ENCODE data around the gene TBC1D22A. TPM values are rescaled to one million over a fixed set of nuclear protein-coding genes. Genes with fewer than 3 reads are reported as not detected.
"Not testable (repeated sequence)": the region's sequence is repeated elsewhere in the genome, so short reads cannot be mapped to it uniquely, and the experiment has no call there.

TBC1D22A gene
- total RNA-seq, 4 donors from 2014 or later: 18.8 to 25.2 (median 23.1) TPM

DNA sequence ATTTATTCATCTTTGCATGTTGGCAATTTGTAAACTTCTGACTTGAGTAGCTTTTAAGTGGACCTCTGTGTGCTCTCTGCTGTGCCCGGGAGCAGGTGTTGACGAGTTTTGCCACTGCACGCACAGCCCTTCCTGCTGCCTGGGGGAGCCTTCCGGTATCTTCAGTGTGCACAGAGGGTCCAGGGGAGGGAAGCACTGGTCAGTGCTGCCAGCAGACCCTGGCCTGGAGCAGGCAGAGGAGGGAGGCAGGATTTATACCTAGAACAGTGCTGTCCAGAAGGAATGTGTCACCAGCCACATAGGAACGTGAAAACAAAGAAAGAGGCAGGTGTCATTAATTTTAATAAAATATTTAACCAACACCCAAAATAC, 403.6 kb downstream of the TBC1D22A start:
- Histone ChIP-seq H3K36me3 (peaks cover 0 to 4% of the 10 kb centered on the region in 2 donors), H3K27me3 (no peaks in the 10 kb centered on the region), H3K4me1 (no peaks in the 10 kb centered on the region), H3K9me3 (no peaks in the 10 kb centered on the region), H3K4me3 (no peak overlapping the region), H3K27ac (no peak overlapping the region)
- intact Hi-C loops (cut with DNase I; ENCODE audit: low total_unique reads) (no loop called here), in situ Hi-C loops (cut with MboI; ENCODE audit: low sequenced_read_pairs in 4 of 4) (no loop called here)
- DNase-seq (no peak), ATAC-seq (no peak)
- TF ChIP-seq POLR2A (IDR thresholded peaks at IDR 0.05) (no peak), CTCF (IDR thresholded peaks at IDR 0.05 in 4 of 5, conservative IDR thresholded peaks at IDR 0.05 in 1 of 5) (no peak)

GRCh38 chr22:47166446-47167016, 404.1 kb downstream of the TBC1D22A start:
- DNase-seq: peak in 1 of 2 donors; percentile 2
- no peak for TF ChIP-seq CTCF (IDR thresholded peaks at IDR 0.05 in 4 of 5, conservative IDR thresholded peaks at IDR 0.05 in 1 of 5)
- TF ChIP-seq POLR2A (IDR thresholded peaks at IDR 0.05): no peak
- Histone ChIP-seq H3K27me3 (no peaks in the 10 kb centered on the region), H3K27ac (no peak overlapping the region), H3K36me3 (peaks cover 0 to 4% of the 10 kb centered on the region in 2 donors), H3K4me3 (no peak overlapping the region), H3K9me3 (no peaks in the 10 kb centered on the region), H3K4me1 (no peaks in the 10 kb centered on the region)
- in situ Hi-C loops (cut with MboI; ENCODE audit: low sequenced_read_pairs in 4 of 4) (no loop called here), intact Hi-C loops (cut with DNase I; ENCODE audit: low total_unique reads) (no loop called here)
- ATAC-seq: no peak

DNA sequence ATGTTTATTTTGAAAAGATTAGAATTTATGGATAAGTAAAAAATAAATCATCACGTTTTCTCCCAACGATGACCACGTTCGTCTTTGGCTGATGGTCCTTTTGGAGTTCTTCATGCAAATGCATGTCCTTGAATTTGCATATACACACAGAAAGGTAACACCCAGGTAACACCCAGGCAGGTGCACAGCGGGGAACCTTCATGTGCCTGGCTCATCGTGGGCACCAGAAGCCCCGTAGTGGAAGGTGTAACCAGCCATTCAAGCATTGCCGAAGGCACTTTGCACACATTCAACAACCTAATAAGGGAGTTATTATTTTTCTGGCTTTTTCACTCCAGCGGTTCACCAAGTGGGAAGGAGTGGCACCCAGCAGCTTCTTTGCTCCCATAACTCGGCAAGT, 404.6 kb downstream of the TBC1D22A start:
- Histone ChIP-seq H3K27me3 (no peaks in the 10 kb centered on the region), H3K36me3 (peaks cover 0 to 4% of the 10 kb centered on the region in 2 donors), H3K9me3 (no peaks in the 10 kb centered on the region), H3K27ac (no peak overlapping the region), H3K4me3 (no peak overlapping the region), H3K4me1 (no peaks in the 10 kb centered on the region)
- DNase-seq (no peak), ATAC-seq (no peak)
- intact Hi-C loops (cut with DNase I; ENCODE audit: low total_unique reads): no loop called here
- in situ Hi-C loops (cut with MboI; ENCODE audit: low sequenced_read_pairs in 4 of 4): no loop called here
- TF ChIP-seq CTCF (IDR thresholded peaks at IDR 0.05 in 4 of 5, conservative IDR thresholded peaks at IDR 0.05 in 1 of 5): no peak
- TF ChIP-seq POLR2A (IDR thresholded peaks at IDR 0.05): no peak

DNA sequence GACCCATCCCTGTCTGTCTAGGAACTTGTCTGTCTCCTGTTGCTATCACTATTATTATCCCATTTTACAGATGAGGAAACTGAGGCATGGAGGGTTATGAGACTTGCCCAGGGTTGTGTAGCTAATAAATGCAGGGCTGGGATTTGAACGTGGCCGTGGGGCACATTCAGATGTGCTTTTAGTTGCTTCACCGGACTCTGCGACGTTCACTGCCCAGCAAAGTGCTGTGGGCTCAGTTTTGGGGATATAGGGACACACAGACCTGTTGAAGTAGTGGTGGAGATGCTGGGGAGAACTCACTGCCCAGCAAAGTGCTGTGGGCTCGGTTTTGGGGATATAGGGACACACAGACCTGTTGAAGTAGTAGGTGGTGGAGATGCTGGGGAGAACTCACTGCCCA, 405.5 kb downstream of the TBC1D22A start:
- H3K9me3 ChIP-seq; ATAC-seq; H3K4me1 ChIP-seq; H3K4me3 ChIP-seq; H3K27me3 ChIP-seq; H3K36me3 ChIP-seq; DNase-seq; H3K27ac ChIP-seq; in situ Hi-C loops (cut with MboI; ENCODE audit: low sequenced_read_pairs in 4 of 4); intact Hi-C loops (cut with DNase I; ENCODE audit: low total_unique reads): not testable (repeated sequence)

- intact Hi-C loops (cut with DNase I; ENCODE audit: low total_unique reads): no loop called here
- DNase-seq: no peak
Observed at GRCh38 chr22:47168441-47168840, 406.0 kb downstream of the TBC1D22A start.

More at GRCh38 chr22:47168441-47168840, 406.0 kb downstream of the TBC1D22A start:
- no peaks in the 10 kb centered on the region for H3K27me3 ChIP-seq
- no peak overlapping the region for H3K27ac ChIP-seq
- no peaks in the 10 kb centered on the region for H3K4me1 ChIP-seq
- no peak for TF ChIP-seq CTCF (IDR thresholded peaks at IDR 0.05 in 4 of 5, conservative IDR thresholded peaks at IDR 0.05 in 1 of 5)
- TF ChIP-seq POLR2A (IDR thresholded peaks at IDR 0.05): no peak
- H3K36me3 ChIP-seq: peaks cover 0 to 4% of the 10 kb centered on the region in 2 donors
- in situ Hi-C loops (cut with MboI; ENCODE audit: low sequenced_read_pairs in 4 of 4): no loop called here
- ATAC-seq: no peak
- H3K9me3 ChIP-seq: no peaks in the 10 kb centered on the region
- no peak overlapping the region for H3K4me3 ChIP-seq

Measured in gastrocnemius medialis (tissue), 4 donors.